Lung (tissue), 12 donors: ENCODE measurements around the gene KRTAP1-5. TPM values are rescaled to one million over a fixed set of nuclear protein-coding genes. Genes with fewer than 3 reads are reported as not detected.

Source experiments
- ATAC-seq: fragments of 200-7000 bp; cut with Tn5 transposase; one replicate; pipeline ENCODE4 v1.9.1; 2020; ENCODE audit warnings: moderate number of reproducible peaks; ENCODE audit not compliant: insufficient read depth, low FRiP score
- DNase-seq, 3 donors: peaks; one replicate each; pipeline ENCODE4 v3.0.0-alpha.2; 2013 to 2017
- H3K27ac ChIP-seq, 2 donors: one replicate each; pipeline ENCODE4 v1.5.1; 2013; ENCODE audit warnings: mild to moderate bottlenecking in 2 of 2, moderate library complexity in 2 of 2, control low read depth in 1 of 2, inconsistent platforms in 1 of 2, low read depth in 1 of 2, low read length in 1 of 2
- H3K27me3 ChIP-seq, 3 donors: one replicate each; pipeline ENCODE4 v1.5.1; 2013; ENCODE audit warnings: low read length in 2 of 3; ENCODE audit not compliant: control insufficient read depth in 3 of 3, insufficient read depth in 3 of 3
- H3K36me3 ChIP-seq, 4 donors: one replicate each; pipeline ENCODE4 v1.5.1; 2013; ENCODE audit warnings: low read length in 4 of 4, mild to moderate bottlenecking in 1 of 4, moderate library complexity in 1 of 4; ENCODE audit not compliant: control insufficient read depth in 4 of 4, insufficient read depth in 4 of 4
- H3K4me1 ChIP-seq, 5 donors: one replicate each; pipeline ENCODE4 v1.5.1; 2013; ENCODE audit warnings: low read length in 5 of 5, mild to moderate bottlenecking in 2 of 5, moderate library complexity in 1 of 5; ENCODE audit not compliant: control insufficient read depth in 5 of 5, insufficient read depth in 5 of 5
- H3K4me3 ChIP-seq: one replicate; pipeline ENCODE4 v1.5.1; 2013; ENCODE audit warnings: mild to moderate bottlenecking, control low read depth, moderate library complexity
- H3K9ac ChIP-seq, 2 donors: one replicate each; pipeline ENCODE4 v1.5.1; 2013; ENCODE audit warnings: low read length in 2 of 2, control low read depth in 1 of 2; ENCODE audit not compliant: insufficient read depth in 1 of 2
- H3K9me3 ChIP-seq, 4 donors: one replicate each; pipeline ENCODE4 v1.5.1; 2013; ENCODE audit warnings: low read length in 3 of 4, mild to moderate bottlenecking in 1 of 4, moderate library complexity in 1 of 4; ENCODE audit not compliant: control insufficient read depth in 4 of 4, insufficient read depth in 3 of 4
- CTCF ChIP-seq: IDR thresholded peaks from 2 replicates; pipeline ENCODE4 v1.5.1; 2012; ENCODE audit warnings: mild to moderate bottlenecking; ENCODE audit errors: control extremely low read depth, extremely low read depth
- WGBS, 2 donors: extraction: QIAGEN DNeasy Blood & Tissue Kit; methylation state at CpG; one replicate each; pipeline ENCODE4 v1.1.7; 2013; 5-methylcytosine and 5-hydroxymethylcytosine counted together
- polyA plus RNA-seq, 2 donors: library from polyadenylated mRNA; stranded (reverse); fragments of 200-250 nt; gene quantifications; one replicate each; pipeline ENCODE4 v1.2.1, GENCODE V29; 2013
- total RNA-seq, 2 donors: library from RNA; depleted of rRNA in 1 of 2; stranded (reverse); fragments of >200 nt in 1 of 2; gene quantifications; one replicate each; pipeline ENCODE4 v1.2.1, GENCODE V29; 2014 to 2021
- donor health status: control.
- donor health status: control.
- donor health status: Bipolar disorder and iron deficiency.
- donor health status: healthy.
- donor health status: DM: yes; HTN: yes; CAD: no.

KRTAP1-5 gene
- total and polyA plus RNA-seq, 4 donors: not detected

GRCh38 chr17:41071606-41072360 is 44.8 kb upstream of the KRTAP1-5 start:
- no peaks in the 10 kb centered on the region for H3K4me1 ChIP-seq
- ATAC-seq (no peak), DNase-seq (no peak)
- H3K27me3 ChIP-seq: peaks cover 0 to 3% (median 0%) of the 10 kb centered on the region in 3 donors
- no peaks in the 10 kb centered on the region for H3K36me3 ChIP-seq
- no peak for TF ChIP-seq CTCF
- WGBS, 2 donors: 75 to 84% methylated on average over 5 of the region's 5 CpGs
- no peak overlapping the region for H3K27ac ChIP-seq
- H3K9ac ChIP-seq: no peak overlapping the region
- H3K9me3 ChIP-seq: peaks cover 0 to 3% (median 0%) of the 10 kb centered on the region in 4 donors
- H3K4me3 ChIP-seq: no peak overlapping the region

GRCh38 chr17:41069031-41069430 is 42.0 kb upstream of the KRTAP1-5 start:
- Histone ChIP-seq H3K9me3 (peaks cover 0 to 3% (median 0%) of the 10 kb centered on the region in 4 donors), H3K4me1 (no peaks in the 10 kb centered on the region), H3K4me3 (no peak overlapping the region), H3K9ac (no peak overlapping the region), H3K27me3 (no peaks in the 10 kb centered on the region), H3K27ac (no peak overlapping the region), H3K36me3 (no peaks in the 10 kb centered on the region)
- 56 to 62% methylated on average over 3 of the region's 3 CpGs for WGBS, 2 donors
- DNase-seq (no peak), ATAC-seq (no peak)
- TF ChIP-seq CTCF: no peak

GRCh38 chr17:41067281-41067680 is 40.3 kb upstream of the KRTAP1-5 start:
- Histone ChIP-seq H3K4me1 (no peaks in the 10 kb centered on the region), H3K36me3 (no peaks in the 10 kb centered on the region), H3K9me3 (peaks cover 0 to 3% (median 0%) of the 10 kb centered on the region in 4 donors), H3K27ac (no peak overlapping the region), H3K27me3 (no peaks in the 10 kb centered on the region), H3K4me3 (no peak overlapping the region), H3K9ac (no peak overlapping the region)
- DNase-seq: no peak
- no peak for ATAC-seq
- TF ChIP-seq CTCF: no peak
